HUDEP-2 (cell line): Measurements from ENCODE around the gene GPN1.
"Not testable (repeated sequence)": the region's sequence is repeated elsewhere in the genome, so short reads cannot be mapped to it uniquely, and the experiment has no call there.

Experiments used
- DNase-seq, 76 experiments: peaks; one replicate each; lab custom pipeline; 2025; ENCODE audit not compliant: unreplicated experiment in 76 of 76; lab: John Stamatoyannopoulos, UW

GPN1 gene

DNA sequence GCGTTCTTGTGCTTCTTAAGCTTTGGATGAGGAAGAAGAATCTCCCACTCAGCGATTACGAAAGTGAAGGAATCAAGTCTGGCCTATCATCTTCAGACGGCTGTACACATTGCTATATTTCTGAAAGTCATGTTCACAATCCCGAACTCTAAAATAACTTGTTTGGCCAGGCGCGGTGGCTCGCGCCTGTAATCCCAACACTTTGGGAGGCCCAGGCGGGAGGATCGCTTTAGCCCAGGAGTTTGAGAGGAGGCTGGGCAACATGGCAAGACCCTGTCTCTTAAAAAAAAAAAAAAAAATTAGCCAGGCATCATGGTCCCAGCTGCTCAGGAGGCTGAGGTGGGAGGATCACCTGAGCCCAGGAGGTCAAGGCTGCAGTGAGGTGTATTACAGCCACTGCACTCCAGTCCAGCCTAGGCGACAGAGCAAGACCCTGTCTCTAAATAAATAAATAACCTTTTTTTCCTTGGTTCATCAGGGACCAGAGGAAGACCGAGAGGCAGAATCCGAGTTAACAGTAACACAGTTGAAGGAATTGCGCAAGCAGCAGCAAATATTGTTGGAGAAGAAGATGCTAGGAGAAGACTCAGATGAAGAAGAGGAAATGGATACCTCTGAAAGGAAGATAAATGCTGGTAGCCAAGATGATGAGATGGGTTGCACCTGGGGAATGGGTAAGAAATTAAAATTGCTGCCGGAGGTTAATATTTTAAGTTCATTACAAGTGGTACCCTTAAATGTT, 35.9 kb downstream of the GPN1 start:
- DNase-seq, result no peak

DNA sequence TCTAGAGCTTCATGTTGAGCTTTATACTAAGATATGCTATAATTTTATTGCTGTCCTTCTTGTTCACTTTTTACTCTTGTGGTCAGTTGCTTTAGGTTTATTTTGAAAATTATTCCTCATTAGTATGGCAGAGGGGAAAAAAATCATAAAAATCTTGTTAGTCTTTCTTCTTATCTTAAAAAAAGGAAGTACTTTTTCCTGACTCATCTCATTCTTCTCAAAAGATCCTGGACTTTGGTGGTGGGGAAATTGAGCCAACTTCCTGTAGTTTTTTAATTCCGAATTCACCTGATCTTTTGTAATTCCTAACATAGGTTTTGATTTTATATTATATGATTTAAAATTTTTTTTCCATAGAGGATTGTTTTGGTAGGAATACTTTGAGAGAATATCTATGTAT, 38.6 kb downstream of the GPN1 start:
- no peak for DNase-seq

DNA sequence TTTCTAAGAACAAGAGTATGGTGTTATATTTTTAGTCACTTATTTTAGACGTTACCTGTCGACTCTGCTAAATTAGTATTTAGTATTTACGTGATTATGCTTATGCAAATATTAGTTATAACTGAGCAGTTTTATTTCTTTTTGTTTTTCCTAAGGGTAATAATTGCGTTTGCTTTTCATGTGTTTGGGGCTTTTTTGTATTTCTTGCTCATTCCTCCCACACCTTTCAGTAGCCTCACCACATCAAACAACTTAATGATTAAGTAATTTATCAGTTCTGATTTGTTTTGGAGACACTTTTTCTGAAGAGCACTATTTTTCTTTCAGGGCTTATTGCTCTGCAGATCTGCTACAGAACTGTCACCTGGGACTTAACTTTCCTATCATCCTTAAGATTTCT, 42.4 kb downstream of the GPN1 start:
- no peak for DNase-seq

DNA sequence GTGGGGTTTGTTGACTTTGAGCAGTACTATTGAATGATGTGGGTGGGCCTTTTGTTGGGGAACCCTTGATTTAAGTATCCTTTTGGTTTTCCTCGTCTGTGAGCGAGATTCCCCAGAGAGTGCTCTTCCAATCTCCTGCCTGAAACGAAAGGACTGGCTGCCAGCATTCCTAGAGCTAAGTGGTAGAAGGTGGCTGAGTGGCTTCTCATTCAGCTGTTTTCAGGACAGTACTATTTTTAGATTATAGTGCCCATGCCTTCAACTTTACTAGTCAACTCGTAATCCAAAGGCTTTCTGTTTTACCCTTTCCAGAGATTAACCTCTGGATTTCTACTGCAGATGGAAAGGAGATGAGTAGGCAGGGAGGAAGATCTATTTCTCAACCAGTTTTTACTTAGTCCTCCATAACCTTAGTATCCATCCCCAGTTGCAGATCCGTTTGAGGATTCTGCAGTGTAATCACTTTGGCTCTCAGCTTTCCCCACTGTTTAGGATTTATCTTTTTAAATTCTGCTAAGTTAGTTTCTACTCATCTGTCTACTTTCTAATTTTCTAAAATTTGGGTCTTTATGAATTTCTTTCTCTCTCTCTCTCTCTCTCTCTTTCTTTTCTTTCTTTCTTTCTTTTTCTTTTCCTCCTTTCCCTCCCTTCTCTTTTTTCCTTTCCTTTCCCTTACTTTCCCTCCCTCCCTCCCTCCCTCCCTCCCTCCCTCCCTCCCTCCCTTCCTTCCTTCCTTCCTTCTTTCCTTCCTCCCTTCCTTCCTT, 44.1 kb downstream of the GPN1 start:
- no peak for DNase-seq

DNA sequence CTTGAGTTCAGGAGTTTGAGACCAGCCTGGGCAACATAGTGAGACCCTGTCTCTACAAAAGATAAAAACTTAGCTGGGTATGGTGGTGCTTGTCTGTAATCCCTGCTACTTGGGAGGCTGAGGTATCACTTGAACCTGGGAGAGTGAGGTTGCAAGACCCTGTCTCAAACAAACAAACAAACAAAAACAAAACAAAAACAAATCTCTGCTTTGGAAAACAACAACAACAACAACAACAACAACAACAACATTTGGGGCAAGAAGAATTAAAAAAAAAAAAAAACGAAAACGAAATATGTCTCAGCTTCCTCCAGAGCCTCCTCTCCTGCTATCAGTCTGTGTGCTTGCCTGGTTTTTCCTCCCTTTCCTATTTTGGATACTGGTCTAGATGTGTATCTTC, 51.7 kb downstream of the GPN1 start:
- no peak for DNase-seq

DNA sequence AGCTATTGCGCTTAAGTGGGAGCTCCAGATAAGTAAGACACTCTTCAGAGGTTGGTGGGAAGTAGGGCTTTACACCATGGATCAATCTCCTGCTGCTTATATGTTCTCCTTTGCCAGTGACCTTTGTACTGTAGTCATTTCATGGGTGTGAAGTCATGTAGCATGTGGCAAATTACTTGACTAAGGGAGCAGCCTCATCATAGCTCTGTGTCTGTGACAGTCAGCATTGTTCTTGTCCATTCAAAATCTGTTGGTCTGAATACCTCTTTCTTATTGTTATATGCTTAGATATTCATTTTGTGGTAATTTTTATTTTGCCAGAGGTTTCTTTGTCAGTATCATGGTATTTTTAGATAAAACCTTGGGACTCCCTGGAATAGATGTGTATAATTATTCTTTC, 53.0 kb downstream of the GPN1 start:
- DNase-seq, result no peak

DNA sequence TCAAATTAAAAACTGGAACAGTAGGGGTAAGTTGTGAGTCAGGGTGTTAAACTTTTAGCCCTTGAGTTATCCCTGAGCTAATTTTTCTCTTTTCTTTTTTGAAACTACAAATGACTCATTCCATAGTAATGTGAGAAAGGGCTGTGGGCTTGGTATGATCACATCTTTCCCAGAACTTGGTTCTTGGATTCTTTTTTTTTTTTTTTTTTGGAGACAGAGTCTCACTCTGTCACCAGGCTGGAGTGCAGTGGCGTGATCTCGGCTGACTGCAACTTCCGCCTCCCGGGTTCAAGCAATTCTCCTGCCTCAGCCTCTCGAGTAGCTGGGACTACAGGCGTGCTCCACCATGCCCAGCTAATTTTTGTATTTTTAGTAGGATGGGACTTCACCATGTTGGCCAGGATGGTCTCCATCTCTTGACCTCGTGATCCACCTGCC, 53.5 kb downstream of the GPN1 start:
- not testable (repeated sequence) for DNase-seq

DNA sequence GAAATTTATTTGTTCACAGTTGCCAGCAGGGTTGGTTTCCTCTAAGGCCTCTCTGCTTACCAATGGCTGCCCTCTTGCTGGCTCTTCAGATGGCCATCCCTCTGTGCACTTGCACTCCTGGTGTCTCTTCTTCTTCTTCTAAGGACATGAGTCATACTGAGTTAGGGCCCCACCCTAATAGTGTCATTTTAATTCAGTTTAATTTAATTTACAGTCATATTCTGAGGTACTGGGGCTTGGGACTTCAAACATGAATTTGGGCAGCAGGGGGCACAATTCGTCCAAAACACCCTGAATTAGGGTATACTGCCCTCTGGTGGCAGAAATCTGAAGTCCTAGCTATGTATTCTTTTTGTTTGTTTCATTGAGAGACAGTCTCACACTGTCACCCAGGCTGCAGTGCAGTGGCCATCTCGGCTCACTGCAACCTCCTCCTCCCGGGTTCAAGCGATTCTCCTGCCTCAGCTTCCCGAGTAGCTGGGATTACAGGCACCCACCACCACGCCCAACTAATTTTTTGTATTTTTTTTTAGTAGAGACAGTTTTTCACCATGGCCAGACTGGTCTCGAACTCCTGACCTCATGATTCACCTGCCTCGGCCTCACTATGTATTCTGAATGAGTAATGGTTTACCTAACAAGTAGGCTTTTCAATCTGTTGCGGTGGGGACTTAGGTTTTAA, 54.7 kb downstream of the GPN1 start:
- peak in 73 of 76 experiments; percentile 33 to 95 (median 77) for DNase-seq

DNA sequence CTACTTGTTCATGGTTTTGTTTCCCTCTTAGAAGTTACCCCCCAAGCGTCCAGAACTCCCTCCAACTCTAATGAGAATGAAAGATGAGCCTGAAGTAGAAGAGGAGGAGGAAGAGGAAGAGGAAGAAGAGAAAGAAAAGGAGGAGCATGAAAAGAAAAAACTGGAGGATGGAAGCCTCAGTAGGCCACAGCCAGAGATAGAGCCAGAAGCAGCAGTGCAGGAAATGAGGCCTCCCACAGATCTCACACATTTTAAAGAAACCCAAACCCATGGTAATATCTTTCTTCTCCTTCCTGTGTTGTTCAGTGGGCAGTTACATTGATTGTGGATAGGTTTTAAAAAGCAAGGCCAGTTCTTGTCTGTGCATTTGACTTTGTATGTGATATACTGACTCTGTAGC, 56.2 kb downstream of the GPN1 start:
- not testable (repeated sequence) for DNase-seq

DNA sequence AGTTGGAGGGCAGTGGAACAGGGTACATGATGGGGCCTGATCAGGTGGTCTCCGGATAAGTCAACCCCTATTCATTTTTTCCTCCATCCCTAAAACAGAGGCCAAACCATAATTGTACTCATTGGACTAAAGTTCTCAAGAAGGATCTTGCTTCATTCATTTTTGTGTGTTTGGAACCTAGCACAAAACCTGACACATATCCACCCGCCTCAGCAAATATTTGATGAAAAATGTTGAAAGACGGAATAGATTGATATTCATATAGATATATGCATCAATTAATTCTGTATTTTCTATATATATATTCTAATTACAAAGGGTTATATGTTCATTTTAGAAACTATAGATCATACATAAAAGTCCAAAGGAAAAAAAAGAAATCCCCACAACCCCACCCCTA, 56.7 kb downstream of the GPN1 start:
- DNase-seq, result no peak

DNA sequence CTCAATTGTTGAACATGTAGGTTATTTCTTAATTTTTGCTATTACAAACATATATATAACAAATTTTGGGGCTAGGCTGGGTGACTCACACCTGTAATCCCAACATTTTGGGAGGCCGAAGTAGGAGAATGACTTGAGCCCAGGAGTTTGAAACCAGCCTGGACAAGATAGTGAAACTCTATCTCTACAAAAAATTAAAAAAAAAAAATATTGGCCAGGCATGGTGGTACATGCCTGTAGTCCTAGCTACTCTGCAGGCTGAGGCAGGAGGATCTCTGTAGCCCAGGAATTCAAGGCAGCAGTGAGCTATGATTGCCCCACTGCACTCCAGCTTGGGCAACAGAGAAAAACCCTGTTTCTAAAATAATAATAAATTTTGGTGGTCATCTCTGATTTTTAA, 58.4 kb downstream of the GPN1 start:
- DNase-seq, result no peak

DNA sequence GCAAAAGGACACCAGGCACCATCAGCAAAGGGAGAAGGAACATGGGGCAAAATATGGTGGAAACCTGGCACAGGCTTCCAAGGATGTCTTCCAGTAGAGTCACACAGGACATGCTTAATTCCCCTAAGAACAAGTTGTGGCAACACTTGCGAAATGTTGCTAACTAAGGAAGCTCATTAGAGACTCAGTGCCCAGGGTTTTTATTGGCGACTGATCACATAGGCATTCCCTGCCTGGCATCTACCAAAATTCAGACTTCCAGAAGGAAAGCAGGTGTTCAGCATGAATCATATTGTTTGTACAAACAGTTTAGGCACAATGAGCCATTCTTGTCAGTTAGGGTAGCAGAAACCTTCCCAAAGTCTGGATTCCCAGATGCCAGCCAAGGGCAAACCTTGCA, 60.6 kb downstream of the GPN1 start:
- DNase-seq, result no peak

DNA sequence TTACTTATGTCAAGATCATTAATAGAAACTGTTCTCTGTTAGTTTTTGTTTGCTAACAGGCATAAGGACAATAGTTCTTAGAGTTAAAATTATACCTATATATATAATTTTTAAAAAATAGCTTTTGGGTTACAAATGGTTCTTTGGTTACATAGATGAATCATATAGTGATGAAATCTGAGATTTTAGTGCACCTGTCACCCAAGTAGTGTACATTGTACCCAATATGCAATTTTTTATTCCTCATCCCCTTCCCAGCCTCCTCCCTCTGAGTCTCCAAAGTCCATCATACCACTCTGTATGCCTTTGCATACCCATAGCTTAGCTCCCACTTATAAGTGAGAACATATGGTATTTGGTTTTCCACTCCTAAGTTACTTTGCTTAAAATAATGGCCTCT, 61.2 kb downstream of the GPN1 start:
- no peak for DNase-seq

DNA sequence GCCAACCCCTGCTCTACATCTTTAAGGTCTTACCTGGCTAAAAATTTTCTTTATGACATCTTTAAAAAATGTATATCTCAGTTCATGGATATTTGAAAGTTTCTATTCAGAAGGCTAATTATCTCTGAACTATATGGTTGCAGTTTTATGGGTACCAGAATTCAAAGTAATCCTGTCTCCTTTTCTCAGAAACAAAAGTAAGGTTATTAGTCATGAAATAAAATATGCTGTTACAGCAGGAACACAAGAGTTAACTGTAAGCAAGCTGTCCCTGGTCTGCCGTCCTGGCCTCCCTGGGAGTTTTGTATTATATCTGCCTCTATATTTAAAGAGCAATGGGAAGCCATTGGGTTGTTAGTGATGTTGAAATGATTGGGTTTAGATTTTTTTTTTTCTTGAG, 68.8 kb downstream of the GPN1 start:
- DNase-seq, result no peak
